ENCODE data around the gene C1QTNF9.
"Not testable (repeated sequence)": the region's sequence is repeated elsewhere in the genome, so short reads cannot be mapped to it uniquely, and the experiment has no call there.

The C1QTNF9 gene

DNA sequence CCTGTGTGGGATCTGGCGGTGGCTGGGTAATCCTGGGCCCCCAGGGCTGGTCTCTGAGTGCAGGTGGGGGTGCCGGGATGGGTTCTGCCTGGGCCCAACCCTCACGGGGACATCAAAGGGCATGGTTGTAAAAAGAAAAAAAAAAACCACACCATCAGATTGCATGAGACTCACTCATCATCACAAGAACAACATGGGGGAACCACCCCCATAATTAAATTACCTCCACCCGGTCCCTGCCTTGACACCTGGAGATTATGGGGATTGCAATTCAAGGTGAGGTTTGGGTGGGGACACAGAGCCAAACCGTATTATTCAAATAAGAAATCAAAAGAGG is 14.3 kb downstream of the C1QTNF9 start:
- no peaks in the 10 kb centered on the region for H3K9me3 ChIP-seq (ENCODE audit: insufficient read depth, low read depth, low read length)
- H3K27ac ChIP-seq (ENCODE audit: low read depth, low read length), result no peak overlapping the region
- no peaks in the 10 kb centered on the region for H3K4me1 ChIP-seq (ENCODE audit: insufficient read depth, low read length)
- H3K4me3 ChIP-seq (ENCODE audit: low read length), result no peak overlapping the region
- H3K36me3 ChIP-seq (ENCODE audit: insufficient read depth, low read length), result no peaks in the 10 kb centered on the region
- H3K27me3 ChIP-seq (ENCODE audit: insufficient read depth, low read length), result peaks cover 8% of the 10 kb centered on the region
- H3K9ac ChIP-seq (ENCODE audit: low read depth, low read length), result no peak overlapping the region
- 87% methylated on average over 4 of the region's 5 CpGs for WGBS

DNA sequence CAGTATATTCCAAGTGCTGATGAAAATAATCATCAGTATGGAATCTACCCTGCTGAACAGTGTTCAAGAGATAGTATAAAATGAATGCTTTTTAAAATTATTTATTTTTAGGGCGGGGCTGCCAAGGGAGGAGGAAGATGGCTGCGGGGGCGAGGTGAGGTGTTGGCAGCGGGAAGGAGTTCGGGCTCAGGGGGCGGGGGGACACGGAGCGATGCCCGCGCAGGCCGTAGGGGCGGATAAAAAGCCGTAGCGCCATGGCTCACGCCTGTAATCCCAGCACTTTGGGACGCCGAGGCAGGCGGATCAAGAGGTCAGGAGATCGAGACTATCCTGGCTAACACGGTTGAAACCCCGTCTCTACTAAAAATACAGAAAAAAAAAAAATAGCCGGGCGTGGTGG is 18.2 kb downstream of the C1QTNF9 start:
- H3K4me1 ChIP-seq (ENCODE audit: insufficient read depth, low read length); H3K9ac ChIP-seq (ENCODE audit: low read depth, low read length); H3K36me3 ChIP-seq (ENCODE audit: insufficient read depth, low read length); H3K27ac ChIP-seq (ENCODE audit: low read depth, low read length); H3K27me3 ChIP-seq (ENCODE audit: insufficient read depth, low read length); H3K9me3 ChIP-seq (ENCODE audit: insufficient read depth, low read depth, low read length); H3K4me3 ChIP-seq (ENCODE audit: low read length): not testable (repeated sequence)
- 93% methylated on average over 23 of the region's 23 CpGs for WGBS

- no peak overlapping the region for H3K9ac ChIP-seq (ENCODE audit: low read depth, low read length)
- no peak overlapping the region for H3K27ac ChIP-seq (ENCODE audit: low read depth, low read length)
- H3K36me3 ChIP-seq (ENCODE audit: insufficient read depth, low read length), result no peaks in the 10 kb centered on the region
- H3K9me3 ChIP-seq (ENCODE audit: insufficient read depth, low read depth, low read length), result no peaks in the 10 kb centered on the region
- peaks cover 10% of the 10 kb centered on the region for H3K27me3 ChIP-seq (ENCODE audit: insufficient read depth, low read length)
- WGBS, result 65% methylated on average over 36 of the region's 38 CpGs
- H3K4me3 ChIP-seq (ENCODE audit: low read length), result peak overlapping the region; percentile 33; the same call in 1 of the 2 replicates
- H3K4me1 ChIP-seq (ENCODE audit: insufficient read depth, low read length), result no peaks in the 10 kb centered on the region
Observed at GRCh38 chr13:24328145-24328544, 18.8 kb downstream of the C1QTNF9 start.

DNA sequence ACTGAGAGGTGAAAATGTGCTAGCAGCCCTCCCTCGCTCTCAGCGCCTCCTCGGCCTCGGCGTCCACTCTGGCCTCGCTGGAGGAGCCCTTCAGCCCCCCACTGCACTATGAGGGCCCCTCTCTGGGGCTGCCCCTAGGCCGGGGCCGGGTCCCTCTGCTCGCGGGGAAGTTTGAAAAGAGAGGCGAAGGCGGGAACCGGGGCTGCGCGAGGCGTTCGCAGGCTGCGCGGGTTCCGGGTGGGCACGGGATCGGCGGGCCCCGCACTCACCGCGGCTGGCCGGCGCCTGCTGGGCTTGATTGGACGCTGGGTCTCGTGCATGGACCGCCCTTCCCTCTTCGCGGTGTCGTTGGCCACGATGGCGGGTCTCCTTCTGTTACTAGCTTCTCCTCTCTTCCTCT is 29.3 kb downstream of the C1QTNF9 start:
- 96% methylated on average over 36 of the region's 36 CpGs for WGBS
- Histone ChIP-seq H3K4me3 (ENCODE audit: low read length) (no peak overlapping the region), H3K9ac (ENCODE audit: low read depth, low read length) (no peak overlapping the region), H3K27me3 (ENCODE audit: insufficient read depth, low read length) (no peaks in the 10 kb centered on the region), H3K27ac (ENCODE audit: low read depth, low read length) (no peak overlapping the region), H3K36me3 (ENCODE audit: insufficient read depth, low read length) (no peaks in the 10 kb centered on the region), H3K9me3 (ENCODE audit: insufficient read depth, low read depth, low read length) (peaks cover 4% of the 10 kb centered on the region; the same call in 1 of the 2 replicates), H3K4me1 (ENCODE audit: insufficient read depth, low read length) (no peaks in the 10 kb centered on the region)

- no peak overlapping the region for H3K4me3 ChIP-seq (ENCODE audit: low read length)
- no peak overlapping the region for H3K27ac ChIP-seq (ENCODE audit: low read depth, low read length)
- H3K36me3 ChIP-seq (ENCODE audit: insufficient read depth, low read length), result no peaks in the 10 kb centered on the region
- 97% methylated on average over 31 of the region's 35 CpGs for WGBS
- H3K9ac ChIP-seq (ENCODE audit: low read depth, low read length), result no peak overlapping the region
- no peaks in the 10 kb centered on the region for H3K4me1 ChIP-seq (ENCODE audit: insufficient read depth, low read length)
- H3K9me3 ChIP-seq (ENCODE audit: insufficient read depth, low read depth, low read length), result peaks cover 4% of the 10 kb centered on the region; the same call in 1 of the 2 replicates
- H3K27me3 ChIP-seq (ENCODE audit: insufficient read depth, low read length), result no peaks in the 10 kb centered on the region
Observed at GRCh38 chr13:24339937-24340607, 30.7 kb downstream of the C1QTNF9 start.

- H3K27me3 ChIP-seq (ENCODE audit: insufficient read depth, low read length), result no peaks in the 10 kb centered on the region
- H3K4me1 ChIP-seq (ENCODE audit: insufficient read depth, low read length), result no peaks in the 10 kb centered on the region
- no peak overlapping the region for H3K27ac ChIP-seq (ENCODE audit: low read depth, low read length)
- whole genome bisulfite sequencing, result 97% methylated on average over 26 of the region's 26 CpGs
- H3K36me3 ChIP-seq (ENCODE audit: insufficient read depth, low read length), result no peaks in the 10 kb centered on the region
- H3K4me3 ChIP-seq (ENCODE audit: low read length), result no peak overlapping the region
- H3K9me3 ChIP-seq (ENCODE audit: insufficient read depth, low read depth, low read length), result peaks cover 4% of the 10 kb centered on the region; the same call in 1 of the 2 replicates
- no peak overlapping the region for H3K9ac ChIP-seq (ENCODE audit: low read depth, low read length)
Observed at GRCh38 chr13:24340608-24340955, 31.2 kb downstream of the C1QTNF9 start.

- H3K9me3 ChIP-seq (ENCODE audit: insufficient read depth, low read depth, low read length), result peaks cover 4% of the 10 kb centered on the region; the same call in 1 of the 2 replicates
- H3K4me1 ChIP-seq (ENCODE audit: insufficient read depth, low read length), result no peaks in the 10 kb centered on the region
- no peak overlapping the region for H3K4me3 ChIP-seq (ENCODE audit: low read length)
- H3K27me3 ChIP-seq (ENCODE audit: insufficient read depth, low read length), result no peaks in the 10 kb centered on the region
- H3K36me3 ChIP-seq (ENCODE audit: insufficient read depth, low read length), result no peaks in the 10 kb centered on the region
- WGBS, result 88% methylated on average over 3 of the region's 3 CpGs
- H3K27ac ChIP-seq (ENCODE audit: low read depth, low read length), result no peak overlapping the region
- no peak overlapping the region for H3K9ac ChIP-seq (ENCODE audit: low read depth, low read length)
Observed at GRCh38 chr13:24341439-24341838, 32.1 kb downstream of the C1QTNF9 start.

- H3K9ac ChIP-seq (ENCODE audit: low read depth, low read length), result no peak overlapping the region
- H3K27me3 ChIP-seq (ENCODE audit: insufficient read depth, low read length), result no peaks in the 10 kb centered on the region
- WGBS, result 94% methylated on average over 5 of the region's 5 CpGs
- no peak overlapping the region for H3K27ac ChIP-seq (ENCODE audit: low read depth, low read length)
- H3K4me3 ChIP-seq (ENCODE audit: low read length), result no peak overlapping the region
- no peaks in the 10 kb centered on the region for H3K4me1 ChIP-seq (ENCODE audit: insufficient read depth, low read length)
- no peaks in the 10 kb centered on the region for H3K36me3 ChIP-seq (ENCODE audit: insufficient read depth, low read length)
- no peaks in the 10 kb centered on the region for H3K9me3 ChIP-seq (ENCODE audit: insufficient read depth, low read depth, low read length)
Observed at GRCh38 chr13:24348385-24348784, 39.0 kb downstream of the C1QTNF9 start.

GRCh38 chr13:24348797-24349515 is 39.6 kb downstream of the C1QTNF9 start:
- WGBS, result 87% methylated on average over 6 of the region's 6 CpGs
- Histone ChIP-seq H3K36me3 (ENCODE audit: insufficient read depth, low read length) (no peaks in the 10 kb centered on the region), H3K9ac (ENCODE audit: low read depth, low read length) (no peak overlapping the region), H3K4me1 (ENCODE audit: insufficient read depth, low read length) (no peaks in the 10 kb centered on the region), H3K27ac (ENCODE audit: low read depth, low read length) (no peak overlapping the region), H3K4me3 (ENCODE audit: low read length) (no peak overlapping the region), H3K9me3 (ENCODE audit: insufficient read depth, low read depth, low read length) (no peaks in the 10 kb centered on the region), H3K27me3 (ENCODE audit: insufficient read depth, low read length) (no peaks in the 10 kb centered on the region)

- H3K9me3 ChIP-seq (ENCODE audit: insufficient read depth, low read depth, low read length); H3K9ac ChIP-seq (ENCODE audit: low read depth, low read length); H3K27me3 ChIP-seq (ENCODE audit: insufficient read depth, low read length); H3K36me3 ChIP-seq (ENCODE audit: insufficient read depth, low read length); H3K4me3 ChIP-seq (ENCODE audit: low read length); H3K27ac ChIP-seq (ENCODE audit: low read depth, low read length); H3K4me1 ChIP-seq (ENCODE audit: insufficient read depth, low read length): not testable (repeated sequence)
- WGBS, result 98% methylated on average over 3 of the region's 3 CpGs
Observed at GRCh38 chr13:24349778-24350664, 40.6 kb downstream of the C1QTNF9 start.

- H3K9me3 ChIP-seq (ENCODE audit: insufficient read depth, low read depth, low read length), result peaks cover 4% of the 10 kb centered on the region; the same call in 1 of the 2 replicates
- no peak overlapping the region for H3K27ac ChIP-seq (ENCODE audit: low read depth, low read length)
- WGBS, result 83% methylated on average over 3 of the region's 3 CpGs
- no peak overlapping the region for H3K9ac ChIP-seq (ENCODE audit: low read depth, low read length)
- H3K4me3 ChIP-seq (ENCODE audit: low read length), result no peak overlapping the region
- no peaks in the 10 kb centered on the region for H3K4me1 ChIP-seq (ENCODE audit: insufficient read depth, low read length)
- no peaks in the 10 kb centered on the region for H3K36me3 ChIP-seq (ENCODE audit: insufficient read depth, low read length)
- H3K27me3 ChIP-seq (ENCODE audit: insufficient read depth, low read length), result no peaks in the 10 kb centered on the region
Observed at GRCh38 chr13:24351423-24351822, 42.0 kb downstream of the C1QTNF9 start.

All from HUES64 (cell line).